GM12878 (cell line): Measurements from ENCODE around the gene S1PR3. TPM values are rescaled to one million over a fixed set of nuclear protein-coding genes. Genes with fewer than 3 reads are reported as not detected.

ENCODE experiments used
- ATAC-seq: fragments of 200-7000 bp; cut with Tn5 transposase; 3 replicates; pipeline ENCODE4 v1.9.1; 2020; ENCODE audit warnings: mild to moderate bottlenecking, moderate library complexity
- BruUV-seq: library from RNA; stranded (reverse); fragments of 400-500 nt; replicated peaks from 2 replicates; lab custom pipeline; 2021; lab: Mats Ljungman, UMichigan
- CTCF ChIA-PET: fragments of 300-600 bp; sonication (Branson Sonifier 250); formaldehyde crosslinking; extraction: SDS; loops from one replicate; lab custom pipeline; 2021; ENCODE audit warnings: inconsistent platforms; lab: Yijun Ruan, JAX
- POLR2A ChIA-PET: fragments of 350-600 bp; formaldehyde crosslinking; extraction: SDS; loops from one replicate; lab custom pipeline; 2021; ENCODE audit warnings: inconsistent platforms; lab: Charles Lee
- RAD21 ChIA-PET: fragments of 300-600 bp; sonication (Branson Sonifier 250); formaldehyde crosslinking; loops from one replicate; lab custom pipeline; 2023; ENCODE audit warnings: antibody characterized with exemption; ENCODE audit not compliant: unreplicated experiment; lab: Charles Lee
- SMC1A ChIA-PET: fragments of 300-600 bp; sonication (Branson Sonifier 250); formaldehyde crosslinking; loops from one replicate; lab custom pipeline; 2023; ENCODE audit not compliant: unreplicated experiment, uncharacterized antibody; lab: Charles Lee
- DNase-seq: peaks from one replicate; pipeline ENCODE4 v3.0.0-alpha.2; 2011; ENCODE audit warnings: low read depth, low spot score
- FAIRE-seq: peaks from 3 replicates; lab custom pipeline; 2011; peaks lifted over from hg19 to GRCh38; lab: Jason Lieb, UNC
- H2AFZ ChIP-seq: 2 replicates; pipeline ENCODE4 v1.6.0; 2011; ENCODE audit warnings: low read depth, low read length, control low read depth; ENCODE audit not compliant: control insufficient read depth
- H3K27ac ChIP-seq: 2 replicates; pipeline ENCODE4 v1.5.1; 2011; ENCODE audit warnings: control low read depth; ENCODE audit not compliant: control insufficient read depth, insufficient read depth
- H3K27me3 ChIP-seq, 2 experiments: replicated peaks in 1 of 2; 2 replicates each; pipeline versions ENCODE4 v1.6.0 to v1.6.1; 2011; ENCODE audit warnings: low read length in 1 of 2; ENCODE audit not compliant: control insufficient read depth in 2 of 2, insufficient read depth in 2 of 2
- H3K36me3 ChIP-seq, 2 experiments: 2 replicates each; pipeline ENCODE4 v1.5.1; 2011; ENCODE audit warnings: low read length in 1 of 2; ENCODE audit not compliant: control insufficient read depth in 2 of 2, insufficient read depth in 2 of 2
- H3K4me1 ChIP-seq: 2 replicates; pipeline ENCODE4 v1.6.1; 2011; ENCODE audit warnings: mild to moderate bottlenecking, low read length, moderate library complexity, mixed read lengths; ENCODE audit not compliant: control insufficient read depth, insufficient read depth
- H3K4me2 ChIP-seq: 2 replicates; pipeline ENCODE4 v1.6.0; 2011; ENCODE audit warnings: control low read depth; ENCODE audit not compliant: control insufficient read depth, insufficient read depth
- H3K4me3 ChIP-seq: fragments of 200-600 bp; sonication (generic); 2 replicates; pipeline ENCODE4 v1.5.1; 2016
- H3K79me2 ChIP-seq: 2 replicates; pipeline ENCODE4 v1.6.0; 2011; ENCODE audit warnings: low read length; ENCODE audit not compliant: control insufficient read depth, insufficient read depth
- H3K9ac ChIP-seq: 2 replicates; pipeline ENCODE4 v1.8.0; 2011; ENCODE audit warnings: low read length, control low read depth, mixed read lengths; ENCODE audit not compliant: control insufficient read depth, insufficient read depth
- H3K9me3 ChIP-seq: replicated peaks from 3 replicates; pipeline ENCODE4 v1.5.1; 2011; ENCODE audit warnings: mild to moderate bottlenecking, low read length; ENCODE audit not compliant: control insufficient read depth, insufficient read depth
- H4K20me1 ChIP-seq: 2 replicates; pipeline ENCODE4 v1.6.0; 2011; ENCODE audit not compliant: control insufficient read depth, insufficient read depth
- BCL11A ChIP-seq: IDR thresholded peaks from 2 replicates; pipeline ENCODE4 v1.6.1; 2011; ENCODE audit warnings: low read depth, low read length
- GABPA ChIP-seq: IDR thresholded peaks from 2 replicates; pipeline ENCODE4 v1.6.1; 2014; ENCODE audit warnings: antibody characterized with exemption, low read depth, mild to moderate bottlenecking, inconsistent platforms
- HDAC6 ChIP-seq: fragments of 200-600 bp; sonication (generic); IDR thresholded peaks from one replicate; pipeline ENCODE4 v1.8.0; 2017; ENCODE audit warnings: antibody characterized with exemption; ENCODE audit not compliant: unreplicated experiment
- IRF4 ChIP-seq: IDR thresholded peaks from 2 replicates; pipeline ENCODE4 v1.6.1; 2011; ENCODE audit warnings: low read depth, low read length
- NBN ChIP-seq: fragments of 450-650 bp; IDR thresholded peaks from 2 replicates; pipeline ENCODE4 v1.6.1; 2016
- PAX8 ChIP-seq: fragments of 450-650 bp; IDR thresholded peaks from 2 replicates; pipeline ENCODE4 v1.6.1; 2017; ENCODE audit warnings: mild to moderate bottlenecking, moderate library complexity
- POLR2AphosphoS2 ChIP-seq: IDR thresholded peaks from 2 replicates; pipeline ENCODE4 v1.6.1; 2011; ENCODE audit warnings: low read depth, mild to moderate bottlenecking, low read length, improper control_type of control experiment, moderate library complexity
- SMAD5 ChIP-seq: IDR thresholded peaks from 2 replicates; pipeline ENCODE4 v1.6.1; 2016; ENCODE audit warnings: antibody characterized with exemption, low read depth
- TCF7 ChIP-seq: IDR thresholded peaks from 2 replicates; pipeline ENCODE4 v1.6.1; 2014; ENCODE audit warnings: antibody characterized with exemption, borderline replicate concordance
- ZNF217 ChIP-seq: fragments of 450-650 bp; IDR thresholded peaks from 2 replicates; pipeline ENCODE4 v1.6.1; 2017; ENCODE audit warnings: antibody characterized with exemption, mild to moderate bottlenecking
- ZNF24 ChIP-seq: fragments of 450-650 bp; IDR thresholded peaks from 2 replicates; pipeline ENCODE4 v1.6.1; 2017; ENCODE audit warnings: antibody characterized with exemption, mild to moderate bottlenecking
- ZZZ3 ChIP-seq: IDR thresholded peaks from 2 replicates; pipeline ENCODE4 v1.6.1; 2011; ENCODE audit warnings: low read depth; ENCODE audit not compliant: control insufficient read depth, insufficient read length
- WGBS: methylation state at CpG from one replicate; pipeline ENCODE4 v1.1.6; 2016; ENCODE audit warnings: low lambda C conversion rate; ENCODE audit not compliant: insufficient replicate concordance, insufficient coverage; ENCODE audit errors: missing lambda C conversion rate; 5-methylcytosine and 5-hydroxymethylcytosine counted together
- in situ Hi-C: fragments of 300-500 bp; cut with MboI; formaldehyde crosslinking; loops from 9 replicates; pipeline ENCODE4 v1.14.3; 2018; ENCODE audit warnings: mixed read lengths
- intact Hi-C: fragments of 100-400 bp; cut with micrococcal nuclease; formaldehyde crosslinking; loops from one replicate; pipeline ENCODE4 v1.14.2; 2022; ENCODE audit not compliant: unreplicated experiment
- polyA plus RNA-seq, 11 experiments: library from polyadenylated mRNA; depleted of rRNA in 4 of 11; unstranded in 6 of 11; stranded (reverse) in 5 of 11; fragments of >200 nt; fragmentation: Nextera tagmentation in 4 of 11; fragmentation: Illumina TruSeq in 1 of 11; extraction: Ambion mirVana in 4 of 11; extraction: Trizol in 1 of 11; gene quantifications; 1 replicate in 1 of 11; 2 replicates in 10 of 11; pipeline versions ENCODE4 v1.2.1 to v1.2.3, GENCODE V29; 2011 to 2016; ENCODE audit warnings: inconsistent platforms in 2 of 11, missing spikeins in 2 of 11, low read depth in 1 of 11
- total RNA-seq, 4 experiments: library from RNA; depleted of rRNA in 3 of 4; stranded (reverse); fragments of >200 nt in 3 of 4; fragmentation: Illumina TruSeq in 1 of 4; extraction: Trizol in 1 of 4; gene quantifications; 2 replicates each; pipeline versions ENCODE4 v1.2.1 to v1.2.3, GENCODE V29; 2013 to 2021
- TF ChIP-seq, protein P1 (sequence below): fragments of 450-650 bp; formaldehyde crosslinking; IDR thresholded peaks from 2 replicates; pipeline ENCODE4 v1.4.0; 2022; ENCODE audit warnings: mild to moderate bottlenecking, moderate library complexity
- TF ChIP-seq, protein P2 (sequence below): IDR thresholded peaks from 2 replicates; pipeline ENCODE4 v1.6.1; 2012; ENCODE audit warnings: improper control_type of control experiment, low read depth, low read length; ENCODE audit not compliant: insufficient replicate concordance

Gene S1PR3
- total and polyA plus RNA-seq, 10 of the 15 experiments (the other 5 are each of a cell fraction or from before 2014, with no cell fraction given), result 0.01 to 0.18 (median 0.01) TPM; not detected in 7

DNA sequence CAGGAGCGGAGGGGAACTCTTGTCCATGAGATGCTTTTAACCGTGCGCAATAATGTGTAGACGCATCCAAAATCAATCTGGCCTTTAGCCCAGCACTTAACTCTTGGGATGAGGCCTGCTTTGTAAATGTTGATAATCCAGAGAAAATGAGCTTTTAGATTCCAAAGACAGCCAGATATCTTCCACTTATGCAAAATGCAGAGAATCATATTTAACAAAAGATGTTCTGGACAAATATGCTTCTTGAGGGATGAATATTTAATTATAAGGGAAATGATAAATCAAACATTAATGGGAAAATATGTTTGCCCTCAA is 5.6 kb downstream of the S1PR3 start:
- ChIA-PET RAD21 (no interaction called here), POLR2A (no interaction called here), SMC1A (no interaction called here), CTCF (no interaction called here)
- Histone ChIP-seq H3K36me3 (no peaks in the 10 kb centered on the region), H4K20me1 (no peaks in the 10 kb centered on the region), H3K79me2 (no peaks in the 10 kb centered on the region), H3K9me3 (no peaks in the 10 kb centered on the region), H3K4me3 (no peak overlapping the region), H3K4me2 (no peak overlapping the region), H3K27ac (no peak overlapping the region), H3K27me3 (peaks cover 1 to 3% of the 10 kb centered on the region in 2 experiments; a peak in 2 of 4 replicates), H3K9ac (no peak overlapping the region), H3K4me1 (no peaks in the 10 kb centered on the region), H2AFZ (no peak overlapping the region)
- DNase-seq (no peak), FAIRE-seq (no peak), ATAC-seq (no peak)
- intact Hi-C loops (loop anchor here (10.0 kb wide), 1 partner anchor 1042 kb away; a partner anchor contains a TSS), in situ Hi-C loops (no loop called here)
- 80% methylated on average over 4 of the region's 4 CpGs for WGBS
- TF ChIP-seq NBN, result no peak
- TF ChIP-seq GABPA, result no peak
- TF ChIP-seq POLR2AphosphoS2, result no peak
- TF ChIP-seq, protein P1, sequence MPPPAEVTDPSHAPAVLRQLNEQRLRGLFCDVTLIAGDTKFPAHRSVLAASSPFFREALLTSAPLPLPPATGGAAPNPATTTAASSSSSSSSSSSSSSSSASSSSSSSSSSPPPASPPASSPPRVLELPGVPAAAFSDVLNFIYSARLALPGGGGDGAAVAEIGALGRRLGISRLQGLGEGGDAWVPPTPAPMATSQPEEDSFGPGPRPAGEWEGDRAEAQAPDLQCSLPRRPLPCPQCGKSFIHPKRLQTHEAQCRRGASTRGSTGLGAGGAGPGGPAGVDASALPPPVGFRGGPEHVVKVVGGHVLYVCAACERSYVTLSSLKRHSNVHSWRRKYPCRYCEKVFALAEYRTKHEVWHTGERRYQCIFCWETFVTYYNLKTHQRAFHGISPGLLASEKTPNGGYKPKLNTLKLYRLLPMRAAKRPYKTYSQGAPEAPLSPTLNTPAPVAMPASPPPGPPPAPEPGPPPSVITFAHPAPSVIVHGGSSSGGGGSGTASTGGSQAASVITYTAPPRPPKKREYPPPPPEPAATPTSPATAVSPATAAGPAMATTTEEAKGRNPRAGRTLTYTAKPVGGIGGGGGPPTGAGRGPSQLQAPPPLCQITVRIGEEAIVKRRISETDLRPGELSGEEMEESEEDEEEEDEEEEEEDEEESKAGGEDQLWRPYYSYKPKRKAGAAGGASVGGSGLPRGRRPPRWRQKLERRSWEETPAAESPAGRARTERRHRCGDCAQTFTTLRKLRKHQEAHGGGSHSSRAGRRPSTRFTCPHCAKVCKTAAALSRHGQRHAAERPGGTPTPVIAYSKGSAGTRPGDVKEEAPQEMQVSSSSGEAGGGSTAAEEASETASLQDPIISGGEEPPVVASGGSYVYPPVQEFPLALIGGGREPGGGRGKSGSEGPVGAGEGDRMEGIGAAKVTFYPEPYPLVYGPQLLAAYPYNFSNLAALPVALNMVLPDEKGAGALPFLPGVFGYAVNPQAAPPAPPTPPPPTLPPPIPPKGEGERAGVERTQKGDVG (CRISPR knock-in tag), result no peak
- TF ChIP-seq TCF7, result no peak
- no peak for TF ChIP-seq SMAD5
- TF ChIP-seq HDAC6, result no peak
- TF ChIP-seq BCL11A, result no peak
- TF ChIP-seq ZZZ3, result no peak
- no peak for TF ChIP-seq ZNF24
- TF ChIP-seq IRF4, result no peak
- TF ChIP-seq, protein P2, sequence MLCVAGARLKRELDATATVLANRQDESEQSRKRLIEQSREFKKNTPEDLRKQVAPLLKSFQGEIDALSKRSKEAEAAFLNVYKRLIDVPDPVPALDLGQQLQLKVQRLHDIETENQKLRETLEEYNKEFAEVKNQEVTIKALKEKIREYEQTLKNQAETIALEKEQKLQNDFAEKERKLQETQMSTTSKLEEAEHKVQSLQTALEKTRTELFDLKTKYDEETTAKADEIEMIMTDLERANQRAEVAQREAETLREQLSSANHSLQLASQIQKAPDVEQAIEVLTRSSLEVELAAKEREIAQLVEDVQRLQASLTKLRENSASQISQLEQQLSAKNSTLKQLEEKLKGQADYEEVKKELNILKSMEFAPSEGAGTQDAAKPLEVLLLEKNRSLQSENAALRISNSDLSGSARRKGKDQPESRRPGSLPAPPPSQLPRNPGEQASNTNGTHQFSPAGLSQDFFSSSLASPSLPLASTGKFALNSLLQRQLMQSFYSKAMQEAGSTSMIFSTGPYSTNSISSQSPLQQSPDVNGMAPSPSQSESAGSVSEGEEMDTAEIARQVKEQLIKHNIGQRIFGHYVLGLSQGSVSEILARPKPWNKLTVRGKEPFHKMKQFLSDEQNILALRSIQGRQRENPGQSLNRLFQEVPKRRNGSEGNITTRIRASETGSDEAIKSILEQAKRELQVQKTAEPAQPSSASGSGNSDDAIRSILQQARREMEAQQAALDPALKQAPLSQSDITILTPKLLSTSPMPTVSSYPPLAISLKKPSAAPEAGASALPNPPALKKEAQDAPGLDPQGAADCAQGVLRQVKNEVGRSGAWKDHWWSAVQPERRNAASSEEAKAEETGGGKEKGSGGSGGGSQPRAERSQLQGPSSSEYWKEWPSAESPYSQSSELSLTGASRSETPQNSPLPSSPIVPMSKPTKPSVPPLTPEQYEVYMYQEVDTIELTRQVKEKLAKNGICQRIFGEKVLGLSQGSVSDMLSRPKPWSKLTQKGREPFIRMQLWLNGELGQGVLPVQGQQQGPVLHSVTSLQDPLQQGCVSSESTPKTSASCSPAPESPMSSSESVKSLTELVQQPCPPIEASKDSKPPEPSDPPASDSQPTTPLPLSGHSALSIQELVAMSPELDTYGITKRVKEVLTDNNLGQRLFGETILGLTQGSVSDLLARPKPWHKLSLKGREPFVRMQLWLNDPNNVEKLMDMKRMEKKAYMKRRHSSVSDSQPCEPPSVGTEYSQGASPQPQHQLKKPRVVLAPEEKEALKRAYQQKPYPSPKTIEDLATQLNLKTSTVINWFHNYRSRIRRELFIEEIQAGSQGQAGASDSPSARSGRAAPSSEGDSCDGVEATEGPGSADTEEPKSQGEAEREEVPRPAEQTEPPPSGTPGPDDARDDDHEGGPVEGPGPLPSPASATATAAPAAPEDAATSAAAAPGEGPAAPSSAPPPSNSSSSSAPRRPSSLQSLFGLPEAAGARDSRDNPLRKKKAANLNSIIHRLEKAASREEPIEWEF, result no peak
- TF ChIP-seq ZNF217, result no peak
- no peak for TF ChIP-seq PAX8
- no TSS peak for BruUV-seq
